Stimulated activated CD8-positive, alpha-beta memory T cell treated with anti-CD3 and anti-CD28 coated beads, Interleukin-12 subunit alpha, Interleukin-12 subunit beta, amount 100 ng/mL, for 24 hours (primary cell): ENCODE results near the gene RAB2B.
"Not testable (repeated sequence)": the region's sequence is repeated elsewhere in the genome, so short reads cannot be mapped to it uniquely, and the experiment has no call there.

Experiments used
- DNase-seq: peaks from one replicate; pipeline ENCODE4 v3.0.0-alpha.2; 2020; ENCODE audit errors: extremely low read depth

The RAB2B gene

DNA sequence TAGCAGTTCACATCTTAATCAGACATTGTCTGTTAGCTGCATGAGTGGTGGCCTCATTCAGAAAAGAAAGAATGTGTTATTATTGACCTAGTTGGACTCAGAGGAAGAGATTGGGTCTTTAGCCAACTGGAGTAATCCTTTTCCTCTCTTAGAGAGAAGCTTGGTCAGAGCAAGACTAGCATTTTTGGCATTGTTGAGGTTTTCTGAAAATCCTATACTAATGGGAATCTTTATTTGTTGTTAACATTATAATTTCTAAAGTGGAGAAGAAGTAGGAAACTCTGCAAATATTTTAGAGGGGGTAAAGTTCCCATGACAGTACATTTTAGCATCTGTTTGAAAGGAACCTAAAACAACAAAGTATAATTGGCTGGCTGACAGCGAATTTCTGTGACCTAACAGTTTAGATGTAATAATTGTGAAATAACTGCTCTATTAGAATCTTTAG lies 9.9 kb upstream of the RAB2B start:
- no peak for DNase-seq

DNA sequence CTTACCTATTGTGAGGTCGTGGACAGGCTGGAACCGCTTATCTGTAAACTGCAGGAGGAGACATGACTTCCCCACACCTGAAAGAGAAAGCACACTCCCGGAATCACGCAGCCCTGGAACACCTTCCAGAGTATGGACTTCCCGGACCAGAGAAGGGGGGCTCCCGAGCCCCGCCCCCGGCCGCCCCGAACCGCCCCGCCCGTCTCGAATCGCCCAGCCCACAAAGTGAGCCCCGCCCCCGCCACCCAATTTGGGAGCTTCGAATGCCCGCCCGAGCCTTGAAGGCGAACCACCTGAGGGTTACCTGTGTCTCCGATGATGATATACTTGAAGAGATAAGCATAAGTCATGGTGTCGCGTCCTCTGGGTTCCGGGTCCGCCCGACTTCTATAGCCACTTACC lies 235 bp downstream of the RAB2B start:
- peak; percentile 66 for DNase-seq

DNA sequence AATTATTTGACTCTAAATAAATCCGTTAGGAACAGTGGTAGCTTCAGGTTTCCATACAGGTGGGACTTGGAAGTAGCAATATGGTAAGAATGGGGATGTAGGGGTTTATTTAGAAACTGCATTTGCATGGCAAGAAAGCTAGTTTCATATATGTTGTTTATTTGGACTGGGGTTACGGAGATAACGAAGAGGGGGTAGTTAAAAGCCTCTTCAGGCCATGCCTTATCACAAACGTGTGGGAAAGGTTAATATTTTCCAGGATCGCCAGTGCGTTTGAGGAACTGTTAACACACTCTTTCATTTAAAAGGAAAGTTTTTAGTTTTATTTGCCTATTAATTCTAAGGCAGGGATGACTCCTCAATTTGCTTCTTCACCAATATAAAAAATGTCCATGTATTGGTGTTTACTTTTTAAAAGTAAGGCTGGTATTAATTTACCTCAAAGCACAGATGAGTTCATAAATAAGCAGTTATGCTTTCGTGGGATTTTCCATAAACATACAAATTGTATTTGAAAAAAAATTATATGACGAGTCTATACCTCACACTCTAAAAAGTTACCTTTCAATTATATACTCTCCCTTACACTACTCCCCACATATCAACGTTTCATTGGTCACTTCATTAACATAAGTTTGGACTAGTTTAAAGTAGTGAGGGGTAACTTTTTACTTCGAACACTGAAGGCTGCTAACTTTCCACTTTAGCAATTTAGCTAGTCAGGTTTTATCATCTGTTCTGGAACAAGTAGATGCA lies 814 bp downstream of the RAB2B start:
- DNase-seq = no peak

DNA sequence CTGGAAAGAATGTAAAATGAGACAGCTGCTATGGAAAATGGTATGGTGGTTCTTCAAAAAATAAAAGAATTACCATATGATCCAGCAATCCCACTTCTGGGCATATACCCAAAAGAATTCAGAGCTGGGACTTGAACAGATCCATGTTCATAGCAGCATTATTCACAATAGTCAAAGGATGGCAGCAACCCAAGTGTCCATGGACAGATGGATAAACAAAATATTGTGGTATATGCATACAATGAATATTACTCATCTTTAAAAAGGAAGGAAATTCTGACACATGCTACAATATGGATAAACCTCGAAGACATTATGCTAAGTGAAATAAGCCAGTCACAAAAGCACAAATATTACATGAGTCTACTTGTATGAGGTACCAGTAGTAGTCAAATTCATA lies 9.1 kb downstream of the RAB2B start:
- no peak for DNase-seq

DNA sequence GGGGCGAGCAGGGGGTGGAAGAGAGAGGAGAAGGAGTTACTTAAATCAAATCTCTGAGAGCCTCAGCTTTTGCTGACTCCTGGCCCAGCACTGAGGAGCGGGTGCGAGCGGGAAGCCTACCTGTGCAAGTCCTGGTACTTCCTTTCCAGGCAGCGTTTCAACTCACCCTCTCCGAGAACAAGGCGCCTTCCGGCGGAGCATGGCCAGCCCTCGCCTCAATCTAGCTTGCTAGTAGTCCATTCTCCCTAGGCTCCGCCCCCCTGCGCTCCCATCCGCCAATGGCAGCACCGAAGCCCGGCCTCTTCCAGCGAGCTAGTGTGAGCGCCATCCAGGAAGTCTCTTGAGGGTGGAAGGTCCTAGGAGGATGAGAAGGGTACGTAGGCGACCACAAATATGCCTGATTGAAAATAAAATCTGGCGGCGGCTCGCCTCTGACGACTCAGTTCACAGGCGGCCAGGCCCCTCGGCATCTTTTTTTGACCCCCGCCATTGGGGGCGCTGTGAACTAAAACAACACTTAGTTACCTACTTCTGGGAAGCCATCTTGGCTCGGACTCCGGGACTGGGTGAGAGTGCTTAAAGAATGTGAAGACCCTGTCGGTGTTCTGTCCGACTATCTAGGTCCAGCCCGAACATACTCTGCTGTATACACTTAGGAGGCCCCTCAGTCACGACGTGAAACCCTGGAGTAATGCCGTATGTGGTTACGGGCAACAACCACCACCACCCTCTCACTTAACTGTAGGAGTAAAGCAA lies 20.7 kb downstream of the RAB2B start, which contains the start of gene CHD8:
TSS of gene CHD8 (minus strand) at position 212 of the 756 bp plus-strand sequence. CDS start 24,480 bp downstream, outside the sequence.
- DNase-seq = peak; percentile 98

DNA sequence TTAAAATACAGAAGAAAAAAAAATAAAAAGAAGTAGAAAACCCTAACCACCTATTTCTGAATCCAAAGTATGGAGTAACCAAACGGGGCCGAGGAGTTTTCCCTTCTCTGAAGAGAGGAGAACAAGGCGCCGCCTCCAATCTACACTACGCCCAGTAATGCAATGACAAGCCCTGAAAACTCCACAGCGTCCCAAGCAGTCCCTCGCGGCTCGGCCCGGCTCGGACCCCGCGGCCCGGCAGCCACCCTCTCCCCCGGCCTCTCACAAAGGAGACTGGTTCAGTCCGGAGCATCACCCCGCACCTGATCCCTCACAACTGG lies 21.2 kb downstream of the RAB2B start:
- DNase-seq = no peak

DNA sequence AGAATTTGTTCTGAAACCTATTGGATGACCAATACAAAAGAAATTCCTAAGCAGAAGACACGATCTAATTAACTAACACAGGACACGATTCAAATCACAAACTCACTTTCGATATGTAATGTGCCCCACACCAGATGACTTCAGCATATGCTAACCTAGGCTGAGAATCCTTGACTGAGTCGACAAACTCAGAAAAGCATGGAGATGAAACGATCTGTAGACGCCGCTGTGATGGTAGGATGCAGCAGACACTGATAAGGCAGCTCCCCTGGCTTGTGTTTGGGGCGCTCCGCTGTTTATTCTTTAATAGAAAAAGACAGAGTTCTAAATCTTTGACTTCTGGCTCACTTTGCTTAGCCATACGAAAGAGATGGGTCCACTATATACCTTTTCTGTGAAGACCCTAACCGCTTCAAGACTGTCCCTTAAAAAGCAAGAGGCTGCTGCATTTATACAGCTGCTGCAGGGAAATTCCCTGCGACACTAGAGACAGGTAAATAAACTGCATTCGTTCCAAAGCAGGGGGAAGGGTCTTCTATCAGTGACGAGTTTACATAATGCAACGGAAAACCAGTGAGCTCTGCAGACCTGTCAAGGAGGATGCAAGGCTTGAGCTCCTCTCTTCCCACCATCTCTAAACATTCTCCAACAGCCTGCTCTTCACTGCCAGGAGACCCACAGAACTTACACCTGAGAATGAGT lies 21.8 kb downstream of the RAB2B start:
- DNase-seq = no peak

DNA sequence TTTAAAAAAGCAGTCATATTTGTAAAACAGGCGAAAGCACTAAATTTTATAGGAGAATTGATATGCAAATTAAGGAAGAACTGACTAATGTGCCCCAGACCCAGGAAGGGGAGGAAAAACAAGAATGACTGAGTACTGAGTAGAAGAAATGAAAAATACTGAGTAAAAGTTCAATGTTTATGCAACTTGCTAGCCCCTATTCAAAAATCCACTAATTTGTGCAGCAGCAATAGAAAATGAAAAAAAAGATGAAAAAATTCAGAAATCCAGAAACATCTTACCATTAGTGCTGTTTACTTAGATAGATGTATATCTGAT lies 26.9 kb downstream of the RAB2B start:
- no peak for DNase-seq

DNA sequence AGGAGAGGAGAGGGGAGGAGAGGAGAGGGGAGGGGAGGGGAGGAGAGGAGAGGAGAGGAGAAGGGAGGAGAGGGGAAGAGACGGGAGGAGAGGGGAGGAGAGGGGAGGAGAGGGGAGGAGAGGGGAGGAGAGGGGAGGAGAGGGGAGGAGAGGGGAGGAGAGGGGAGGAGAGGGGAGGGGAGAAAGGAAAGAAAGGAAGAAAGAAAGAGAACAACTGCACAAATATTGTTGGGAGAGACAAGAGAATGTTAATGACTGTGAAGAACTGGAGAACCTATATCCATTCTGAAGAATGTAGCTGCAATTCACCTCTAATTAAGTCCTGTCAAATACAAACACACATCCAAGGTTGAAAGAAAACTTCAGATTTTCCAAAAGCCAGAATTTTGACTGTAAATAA lies 34.1 kb downstream of the RAB2B start:
- DNase-seq = not testable (repeated sequence)

DNA sequence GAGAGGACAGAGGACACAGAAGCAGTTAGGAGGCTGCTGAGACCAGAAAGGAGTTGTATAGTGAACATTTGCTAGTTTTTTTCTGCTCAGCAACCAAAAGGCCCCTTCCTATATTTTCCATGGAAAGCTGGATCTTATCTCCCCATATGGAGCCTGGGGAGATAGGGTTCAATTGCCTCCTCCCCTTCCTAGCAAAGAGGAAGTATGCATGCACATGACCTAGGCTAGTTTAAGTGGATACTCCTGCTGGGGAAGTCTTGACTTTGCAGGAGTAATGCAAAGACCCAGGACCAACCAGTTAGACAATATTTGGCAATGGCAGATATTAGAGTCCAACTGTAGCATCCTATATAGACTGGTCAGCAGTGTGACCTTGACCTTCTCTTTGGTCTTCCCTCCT lies 35.9 kb downstream of the RAB2B start:
- DNase-seq = no peak

DNA sequence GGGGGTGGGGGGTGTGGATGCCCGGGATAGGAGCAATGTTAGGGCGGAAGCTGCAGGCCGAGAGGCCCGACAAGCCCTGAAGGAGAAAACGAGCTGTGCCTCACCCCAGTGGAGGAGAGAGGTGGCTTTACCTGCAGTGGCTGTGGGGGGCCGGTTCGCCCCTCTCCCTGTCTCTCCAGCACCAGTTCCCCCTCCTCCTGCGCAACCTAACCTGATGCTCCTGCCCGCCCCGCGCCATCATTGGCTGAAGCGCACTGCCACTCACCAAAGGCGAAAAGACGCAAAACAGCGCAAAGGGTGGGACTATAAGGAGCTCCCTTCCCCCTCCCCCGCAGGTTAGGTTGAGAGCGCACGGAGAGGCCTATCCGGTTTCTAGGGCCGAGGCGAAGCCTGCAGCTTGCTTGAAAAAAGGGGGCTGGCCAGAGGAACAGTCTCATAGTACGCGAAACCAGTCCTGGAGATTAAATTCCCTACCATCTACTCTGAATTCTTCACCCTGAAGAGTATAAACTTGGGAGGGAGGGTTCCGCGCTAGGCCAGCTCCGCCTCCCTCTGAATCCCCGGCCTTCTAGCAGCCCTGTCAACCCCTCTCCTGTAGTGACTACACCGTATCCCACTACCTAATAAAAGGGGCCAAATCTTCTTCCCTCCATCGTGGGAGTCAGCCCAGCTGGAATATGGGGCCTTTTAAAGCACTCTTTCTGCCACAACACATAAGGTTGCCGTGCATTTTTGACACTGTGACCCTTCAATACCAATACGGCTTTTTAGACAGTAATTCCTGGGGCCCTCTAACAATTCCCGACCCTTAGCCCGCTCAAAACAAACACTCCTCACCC lies 39.5 kb downstream of the RAB2B start:
- DNase-seq = peak; percentile 95

DNA sequence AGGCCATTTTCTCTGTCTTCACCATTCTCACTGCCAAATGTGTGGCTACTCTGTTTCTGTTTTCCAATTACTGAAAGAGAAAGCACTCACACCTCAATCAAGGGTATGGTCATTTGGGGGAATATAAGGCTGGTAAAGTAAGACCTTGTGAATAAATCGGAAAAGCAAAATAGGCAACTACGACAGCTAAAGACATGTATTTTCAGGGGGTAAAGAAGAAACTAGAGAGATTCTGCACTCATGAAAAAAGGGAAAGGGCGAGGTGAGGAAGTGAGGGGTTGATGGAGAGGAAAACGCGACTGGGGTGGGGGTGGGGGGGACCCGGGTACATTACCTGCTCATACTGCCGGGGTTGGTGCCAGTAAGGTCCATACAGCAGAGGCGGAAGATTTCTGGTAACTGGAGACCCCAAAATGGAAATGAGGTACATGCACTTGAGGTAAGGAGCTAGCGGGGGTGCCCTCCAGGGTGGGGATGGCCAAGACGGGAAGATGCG lies 40.1 kb downstream of the RAB2B start:
- no peak for DNase-seq

DNA sequence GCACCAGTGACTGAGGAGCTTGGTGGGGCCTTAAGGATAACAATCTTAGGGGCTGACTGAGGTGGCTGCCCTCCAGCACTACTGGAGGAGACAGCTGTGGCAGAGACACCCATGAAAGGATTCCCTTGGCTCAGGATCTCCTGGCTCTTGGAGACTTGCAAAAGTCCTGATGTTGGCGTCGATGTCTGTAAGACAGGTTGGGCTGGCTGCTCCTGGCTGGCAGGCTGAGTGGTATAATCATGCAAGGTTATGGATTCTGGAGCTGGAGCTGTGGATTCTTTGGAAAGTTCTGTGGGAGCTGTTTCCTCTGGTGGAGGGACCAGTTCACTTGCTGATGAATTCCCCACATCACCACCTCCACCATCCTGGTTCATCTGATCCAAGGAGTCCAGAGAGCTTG lies 45.6 kb downstream of the RAB2B start:
- DNase-seq = no peak

DNA sequence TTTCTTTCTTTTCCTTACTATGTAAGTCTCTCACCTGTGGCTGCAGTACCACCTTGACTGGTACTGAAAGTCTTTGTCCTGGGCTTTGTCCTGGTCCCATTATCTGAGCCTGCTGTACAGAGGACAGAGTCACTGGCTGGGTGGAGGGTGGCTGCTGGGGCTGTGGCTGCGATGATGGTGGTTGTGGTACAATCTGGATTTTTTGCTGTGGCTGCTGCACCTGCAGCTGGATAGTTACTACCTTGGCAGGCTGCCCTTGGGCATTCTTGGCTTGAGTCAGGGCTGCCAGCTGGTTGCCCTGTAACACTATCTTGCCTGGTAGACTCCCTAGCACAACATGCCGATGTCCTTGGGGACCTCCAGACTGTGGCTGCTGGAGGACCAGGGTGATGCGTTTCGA lies 47.8 kb downstream of the RAB2B start:
- DNase-seq = no peak

DNA sequence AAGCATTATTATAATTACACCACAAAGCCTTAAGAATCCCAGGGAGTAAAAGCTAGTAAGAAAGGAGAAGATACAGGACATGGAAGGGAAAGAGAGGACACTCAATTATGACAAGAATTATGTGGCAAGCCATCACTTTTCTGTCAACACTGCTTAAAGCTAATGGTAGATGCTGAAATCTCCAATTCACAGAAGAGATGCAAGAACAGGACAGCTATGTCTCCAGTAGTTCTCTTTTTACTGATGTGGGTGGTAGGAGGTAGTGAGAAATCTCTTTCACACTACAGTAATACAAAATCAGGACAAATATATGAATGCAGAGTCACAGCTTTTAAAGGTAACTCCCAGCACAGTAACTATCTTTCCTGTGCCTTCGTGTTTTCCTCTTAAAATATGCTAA lies 50.1 kb downstream of the RAB2B start:
- DNase-seq = no peak

DNA sequence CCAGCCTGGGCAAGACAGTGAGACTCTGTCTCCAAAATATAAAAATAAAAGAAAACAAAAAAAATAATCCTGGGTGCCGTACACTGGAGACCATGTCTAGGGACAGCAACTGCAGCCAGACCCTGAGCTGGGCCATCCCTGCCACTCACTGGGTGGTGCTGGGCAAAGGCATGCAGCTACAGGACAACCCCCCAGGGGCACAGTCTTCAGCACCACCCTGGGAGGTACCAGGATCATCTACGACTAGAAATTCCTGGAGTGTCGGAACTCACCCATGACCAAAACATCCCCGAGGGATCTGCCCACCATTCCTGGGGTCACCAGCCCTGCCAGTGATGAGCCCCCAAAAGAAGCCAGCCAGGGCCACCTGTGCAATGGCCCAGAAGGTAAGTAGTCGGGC lies 57.2 kb downstream of the RAB2B start:
- DNase-seq = no peak

DNA sequence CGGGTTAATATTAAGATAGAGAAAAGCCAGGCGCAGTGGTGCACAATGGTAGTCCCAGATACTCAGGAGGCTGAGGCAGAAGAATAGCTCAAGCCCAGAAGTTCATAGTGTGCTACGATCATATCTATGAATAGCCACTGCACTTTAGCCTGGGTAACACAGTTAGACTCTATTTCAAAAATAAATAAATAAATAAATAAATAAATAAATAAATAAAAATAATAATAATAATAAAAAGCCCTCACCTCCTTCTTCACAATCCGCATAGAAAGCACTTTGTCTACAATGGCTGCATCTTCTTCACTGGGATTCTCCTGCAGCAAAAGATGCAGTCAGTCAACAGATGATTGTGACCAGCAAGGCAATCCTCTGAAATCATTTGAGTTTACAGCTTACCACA lies 61.4 kb downstream of the RAB2B start:
- no peak for DNase-seq

DNA sequence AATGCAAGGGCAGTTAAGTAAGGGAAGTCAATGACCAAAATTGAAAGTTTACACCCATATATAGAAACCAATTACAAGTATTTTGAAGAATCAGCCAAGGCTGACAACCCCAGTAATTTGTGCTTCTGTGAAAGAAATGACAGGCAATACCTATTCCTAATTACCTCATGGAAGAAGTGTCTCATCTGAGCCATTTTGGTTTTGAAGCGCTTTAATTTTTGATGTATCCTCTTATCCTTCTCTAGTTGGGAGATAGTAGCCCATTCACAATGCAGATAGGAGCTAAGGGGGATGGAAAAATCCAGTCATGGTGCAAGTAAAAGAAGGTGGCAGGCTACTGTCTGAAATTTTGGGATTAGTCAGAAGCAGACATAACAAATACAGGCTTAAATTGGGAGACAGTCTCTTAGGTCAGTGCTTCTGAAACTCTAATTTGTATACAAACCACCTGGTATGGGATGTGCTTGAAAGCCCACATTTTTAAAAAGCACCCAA lies 62.6 kb downstream of the RAB2B start:
- DNase-seq = no peak
